HG03039 (cell line): Measurements from ENCODE around the gene TRUB1.

Source experiments
- ATAC-seq: cut with Tn5 transposase; IDR thresholded peaks from one replicate; pipeline ENCODE4 v1.9.1; 2021; ENCODE audit warnings: mild to moderate bottlenecking, moderate library complexity; ENCODE audit not compliant: unreplicated experiment

The TRUB1 gene

GRCh38 chr10:114973997-114974396 is 36.0 kb downstream of the TRUB1 start:
- no peak for ATAC-seq

GRCh38 chr10:114974625-114975024 is 36.6 kb downstream of the TRUB1 start:
- ATAC-seq, result no peak

GRCh38 chr10:114975091-114975490 is 37.1 kb downstream of the TRUB1 start:
- ATAC-seq, result no peak

- no peak for ATAC-seq
Observed at GRCh38 chr10:114982989-114983388, 45.0 kb downstream of the TRUB1 start.

- no peak for ATAC-seq
Observed at GRCh38 chr10:114987995-114988394, 50.0 kb downstream of the TRUB1 start.

GRCh38 chr10:114990586-114990985 is 52.6 kb downstream of the TRUB1 start:
- no peak for ATAC-seq

- ATAC-seq, result no peak
Observed at GRCh38 chr10:114990991-114991390, 53.0 kb downstream of the TRUB1 start.

- ATAC-seq, result no peak
Observed at GRCh38 chr10:114992189-114992775, 54.3 kb downstream of the TRUB1 start.

GRCh38 chr10:114995468-114996247 is 57.7 kb downstream of the TRUB1 start:
- ATAC-seq, result no peak

- ATAC-seq, result no peak
Observed at GRCh38 chr10:114996542-114996941, 58.5 kb downstream of the TRUB1 start.

- ATAC-seq, result no peak
Observed at GRCh38 chr10:114998993-114999392, 61.0 kb downstream of the TRUB1 start.

- peak; percentile 70 for ATAC-seq
Observed at GRCh38 chr10:115001506-115002381, 63.7 kb downstream of the TRUB1 start.

GRCh38 chr10:115003396-115003795 is 65.4 kb downstream of the TRUB1 start:
- no peak for ATAC-seq

GRCh38 chr10:115004236-115004862 is 66.4 kb downstream of the TRUB1 start:
- ATAC-seq, result no peak

GRCh38 chr10:115005771-115006170 is 67.8 kb downstream of the TRUB1 start:
- ATAC-seq, result no peak

GRCh38 chr10:115018185-115018931 is 80.4 kb downstream of the TRUB1 start:
- no peak for ATAC-seq

GRCh38 chr10:115020449-115020848 is 82.5 kb downstream of the TRUB1 start:
- no peak for ATAC-seq

- ATAC-seq, result no peak
Observed at GRCh38 chr10:115022733-115023132, 84.7 kb downstream of the TRUB1 start.

GRCh38 chr10:115023715-115024114 is 85.7 kb downstream of the TRUB1 start:
- no peak for ATAC-seq

GRCh38 chr10:115024371-115024770 is 86.4 kb downstream of the TRUB1 start:
- ATAC-seq, result no peak
